NCI-H2107 treated with DMSO at 0.1 percent for 48 hours (cell line): ENCODE measurements around the gene SLIT3.

Experiments used
- DNase-seq: peaks from one replicate; lab custom pipeline; 2025; ENCODE audit not compliant: unreplicated experiment; lab: John Stamatoyannopoulos, UW

SLIT3 gene

GRCh38 chr5:169085636-169086035, 215.3 kb downstream of the SLIT3 start:
- DNase-seq: no peak

GRCh38 chr5:169085212-169085611, 215.7 kb downstream of the SLIT3 start:
- DNase-seq: no peak

- no peak for DNase-seq
Measured at GRCh38 chr5:169084775-169085174, 216.2 kb downstream of the SLIT3 start.

- DNase-seq: no peak
Measured at GRCh38 chr5:169083394-169084018, 217.4 kb downstream of the SLIT3 start.

GRCh38 chr5:169081000-169081724, 219.8 kb downstream of the SLIT3 start:
- no peak for DNase-seq

GRCh38 chr5:169080448-169080911, 220.5 kb downstream of the SLIT3 start:
- DNase-seq: no peak

GRCh38 chr5:169079697-169080096, 221.2 kb downstream of the SLIT3 start:
- DNase-seq: no peak

- no peak for DNase-seq
Measured at GRCh38 chr5:169074839-169075238, 226.1 kb downstream of the SLIT3 start.

GRCh38 chr5:169072233-169072632, 228.7 kb downstream of the SLIT3 start:
- no peak for DNase-seq

- DNase-seq: no peak
Measured at GRCh38 chr5:169070413-169070812, 230.5 kb downstream of the SLIT3 start.

GRCh38 chr5:169067751-169068173, 233.2 kb downstream of the SLIT3 start:
- DNase-seq: no peak

GRCh38 chr5:169065400-169065799, 235.5 kb downstream of the SLIT3 start:
- no peak for DNase-seq

- no peak for DNase-seq
Measured at GRCh38 chr5:169064093-169064492, 236.8 kb downstream of the SLIT3 start.

- DNase-seq: no peak
Measured at GRCh38 chr5:169063316-169063953, 237.5 kb downstream of the SLIT3 start.

GRCh38 chr5:169062690-169063089, 238.2 kb downstream of the SLIT3 start:
- DNase-seq: no peak

GRCh38 chr5:169054506-169054905, 246.4 kb downstream of the SLIT3 start:
- DNase-seq: no peak

- no peak for DNase-seq
Measured at GRCh38 chr5:169052207-169052606, 248.7 kb downstream of the SLIT3 start.

GRCh38 chr5:169051351-169051750, 249.6 kb downstream of the SLIT3 start:
- no peak for DNase-seq

GRCh38 chr5:169050636-169051035, 250.3 kb downstream of the SLIT3 start:
- DNase-seq: no peak

- no peak for DNase-seq
Measured at GRCh38 chr5:169050146-169050571, 250.8 kb downstream of the SLIT3 start.

GRCh38 chr5:169049712-169050111, 251.2 kb downstream of the SLIT3 start:
- no peak for DNase-seq
